GDM1 (cell line): ENCODE measurements around the gene LYG1.

Source experiments
- DNase-seq: peaks from one replicate; lab custom pipeline; 2025; lab: John Stamatoyannopoulos, UW

LYG1 gene

GRCh38 chr2:99275882-99276281, 25.1 kb downstream of the LYG1 start:
- DNase-seq = no peak

GRCh38 chr2:99261242-99261641, 39.8 kb downstream of the LYG1 start:
- DNase-seq = no peak

- DNase-seq = no peak
These were observed 40.8 kb downstream of the LYG1 start for GRCh38 chr2:99260184-99260583.

- DNase-seq = no peak
These were observed 41.5 kb downstream of the LYG1 start for GRCh38 chr2:99259465-99259864.

GRCh38 chr2:99256677-99257076, 44.3 kb downstream of the LYG1 start:
- DNase-seq = no peak

- DNase-seq = peak; percentile 41
These were observed 45.3 kb downstream of the LYG1 start, which contains the start of gene LYG2 for GRCh38 chr2:99255491-99256318. Gene LYG2, minus strand, starts transcription at chr2:99255666. Its CDS starts 1,406 bp downstream, at chr2:99254260.

GRCh38 chr2:99249951-99250350, 51.0 kb downstream of the LYG1 start:
- DNase-seq = no peak

GRCh38 chr2:99242151-99242550, 58.8 kb downstream of the LYG1 start:
- DNase-seq = no peak

GRCh38 chr2:99240431-99240830, 60.6 kb downstream of the LYG1 start:
- no peak for DNase-seq

- no peak for DNase-seq
These were observed 62.4 kb downstream of the LYG1 start for GRCh38 chr2:99238599-99238998.
